Liver (tissue), 9 donors: ENCODE data around the gene APOL6. TPM values are rescaled to one million over a fixed set of nuclear protein-coding genes. Genes with fewer than 3 reads are reported as not detected.

Experiments
- DNase-seq: peaks from one replicate; pipeline ENCODE4 v3.0.0-alpha.2; 2017; ENCODE audit warnings: low spot score
- H3K27ac ChIP-seq, 2 donors: one replicate each; pipeline ENCODE4 v1.7.0; 2013; ENCODE audit warnings: inconsistent platforms in 2 of 2, low read length in 2 of 2, control low read depth in 1 of 2, low read depth in 1 of 2, mild to moderate bottlenecking in 1 of 2
- H3K27me3 ChIP-seq, 4 donors: one replicate each; pipeline versions ENCODE4 v1.6.1 to v1.7.0; 2013; ENCODE audit warnings: low read length in 3 of 4, inconsistent platforms in 1 of 4, mild to moderate bottlenecking in 1 of 4, moderate library complexity in 1 of 4; ENCODE audit not compliant: control insufficient read depth in 4 of 4, insufficient read depth in 4 of 4
- H3K36me3 ChIP-seq, 4 donors: one replicate each; pipeline versions ENCODE4 v1.6.1 to v1.7.0; 2013; ENCODE audit warnings: low read length in 3 of 4, mild to moderate bottlenecking in 3 of 4, low read depth in 1 of 4, moderate library complexity in 1 of 4; ENCODE audit not compliant: control insufficient read depth in 4 of 4, insufficient read depth in 3 of 4
- H3K4me1 ChIP-seq, 4 donors: one replicate each; pipeline versions ENCODE4 v1.6.1 to v1.7.0; 2013; ENCODE audit warnings: low read length in 3 of 4, mild to moderate bottlenecking in 3 of 4, moderate library complexity in 1 of 4; ENCODE audit not compliant: control insufficient read depth in 4 of 4, insufficient read depth in 4 of 4
- H3K4me3 ChIP-seq, 3 donors: one replicate each; pipeline versions ENCODE4 v1.6.1 to v1.7.0; 2013; ENCODE audit warnings: low read length in 3 of 3, control low read depth in 1 of 3, low read depth in 1 of 3, mild to moderate bottlenecking in 1 of 3
- H3K9ac ChIP-seq, 2 donors: one replicate each; pipeline ENCODE4 v1.7.0; 2013; ENCODE audit warnings: low read length in 2 of 2, mild to moderate bottlenecking in 2 of 2, moderate library complexity in 2 of 2, control low read depth in 1 of 2, low read depth in 1 of 2
- H3K9me3 ChIP-seq, 4 donors: one replicate each; pipeline versions ENCODE4 v1.6.1 to v1.7.0; 2013; ENCODE audit warnings: low read length in 3 of 4; ENCODE audit not compliant: control insufficient read depth in 4 of 4
- EGR1 ChIP-seq, 2 donors: IDR thresholded peaks; 2 replicates each; pipeline ENCODE4 v1.6.1; 2016 to 2018; ENCODE audit warnings: antibody characterized with exemption in 2 of 2, low read depth in 2 of 2
- FOXA1 ChIP-seq: IDR thresholded peaks from 2 replicates; pipeline ENCODE4 v1.6.1; 2016; ENCODE audit warnings: antibody characterized with exemption
- FOXA2 ChIP-seq: IDR thresholded peaks from 2 replicates; pipeline ENCODE4 v1.6.1; 2016; ENCODE audit warnings: antibody characterized with exemption
- GABPA ChIP-seq, 2 donors: IDR thresholded peaks in 1 of 2; conservative IDR thresholded peaks in 1 of 2; 2 replicates each; pipeline ENCODE4 v1.6.1; 2016; ENCODE audit warnings: antibody characterized with exemption in 2 of 2, mild to moderate bottlenecking in 1 of 2, moderate library complexity in 1 of 2
- HNF4A ChIP-seq, 2 donors: conservative IDR thresholded peaks; 2 replicates each; pipeline ENCODE4 v1.6.1; 2016; ENCODE audit warnings: antibody characterized with exemption in 2 of 2, mild to moderate bottlenecking in 2 of 2
- HNF4G ChIP-seq: IDR thresholded peaks from 2 replicates; pipeline ENCODE4 v1.6.1; 2016; ENCODE audit warnings: antibody characterized with exemption
- JUND ChIP-seq, 2 donors: IDR thresholded peaks; 2 replicates each; pipeline ENCODE4 v1.6.1; 2016; ENCODE audit warnings: antibody characterized with exemption in 2 of 2
- NR2F2 ChIP-seq: IDR thresholded peaks from 2 replicates; pipeline ENCODE4 v1.6.1; 2016; ENCODE audit warnings: antibody characterized with exemption
- RAD21 ChIP-seq, 2 donors: IDR thresholded peaks; 2 replicates each; pipeline ENCODE4 v1.6.1; 2016; ENCODE audit warnings: antibody characterized with exemption in 2 of 2, mild to moderate bottlenecking in 2 of 2
- RXRA ChIP-seq, 2 donors: IDR thresholded peaks; 2 replicates each; pipeline ENCODE4 v1.6.1; 2017 to 2018; ENCODE audit warnings: antibody characterized with exemption in 2 of 2, mild to moderate bottlenecking in 1 of 2
- SP1 ChIP-seq: IDR thresholded peaks from 2 replicates; pipeline ENCODE4 v1.6.1; 2018; ENCODE audit warnings: antibody characterized with exemption, mild to moderate bottlenecking
- TAF1 ChIP-seq: conservative IDR thresholded peaks from 2 replicates; pipeline ENCODE4 v1.6.1; 2016; ENCODE audit warnings: antibody characterized with exemption, mild to moderate bottlenecking
- YY1 ChIP-seq: IDR thresholded peaks from 2 replicates; pipeline ENCODE4 v1.6.1; 2016; ENCODE audit warnings: antibody characterized with exemption, mild to moderate bottlenecking
- WGBS: extraction: QIAGEN DNeasy Blood & Tissue Kit; methylation state at CpG from one replicate; pipeline ENCODE4 v1.1.7; 2013; 5-methylcytosine and 5-hydroxymethylcytosine counted together
- polyA plus RNA-seq, 2 donors: library from polyadenylated mRNA; stranded (reverse) in 1 of 2; unstranded in 1 of 2; fragments of 200-250 nt in 1 of 2; fragments of >200 nt in 1 of 2; fragmentation: Nextera tagmentation in 1 of 2; extraction: Ambion mirVana in 1 of 2; gene quantifications; one replicate each; pipeline versions ENCODE4 v1.2.1 to v1.2.3, GENCODE V29; 2013 to 2015
- total RNA-seq, 2 donors: library from RNA; depleted of rRNA; stranded (reverse); fragments of >200 nt; gene quantifications; one replicate each; pipeline ENCODE4 v1.2.3, GENCODE V29; 2014
- TF ChIP-seq, protein P1 (sequence below): IDR thresholded peaks from 2 replicates; pipeline ENCODE4 v1.6.1; 2016; ENCODE audit warnings: antibody characterized with exemption
- TF ChIP-seq, protein P2 (sequence below): IDR thresholded peaks from 2 replicates; pipeline ENCODE4 v1.6.1; 2016; ENCODE audit warnings: antibody characterized with exemption, mild to moderate bottlenecking
- TF ChIP-seq, protein P3 (sequence below): IDR thresholded peaks from 2 replicates; pipeline ENCODE4 v1.6.1; 2016; ENCODE audit warnings: antibody characterized with exemption
- TF ChIP-seq, protein P4 (sequence below): IDR thresholded peaks from 2 replicates; pipeline ENCODE4 v1.6.1; 2016; ENCODE audit warnings: antibody characterized with exemption
- donor health status: healthy.
- donor health status: healthy.
- donor health status: healthy.
- donor health status: healthy.
- donor health status: healthy.

Gene APOL6
- total and polyA plus RNA-seq, 4 donors: 10.3 to 80.1 (median 17.3) TPM

DNA sequence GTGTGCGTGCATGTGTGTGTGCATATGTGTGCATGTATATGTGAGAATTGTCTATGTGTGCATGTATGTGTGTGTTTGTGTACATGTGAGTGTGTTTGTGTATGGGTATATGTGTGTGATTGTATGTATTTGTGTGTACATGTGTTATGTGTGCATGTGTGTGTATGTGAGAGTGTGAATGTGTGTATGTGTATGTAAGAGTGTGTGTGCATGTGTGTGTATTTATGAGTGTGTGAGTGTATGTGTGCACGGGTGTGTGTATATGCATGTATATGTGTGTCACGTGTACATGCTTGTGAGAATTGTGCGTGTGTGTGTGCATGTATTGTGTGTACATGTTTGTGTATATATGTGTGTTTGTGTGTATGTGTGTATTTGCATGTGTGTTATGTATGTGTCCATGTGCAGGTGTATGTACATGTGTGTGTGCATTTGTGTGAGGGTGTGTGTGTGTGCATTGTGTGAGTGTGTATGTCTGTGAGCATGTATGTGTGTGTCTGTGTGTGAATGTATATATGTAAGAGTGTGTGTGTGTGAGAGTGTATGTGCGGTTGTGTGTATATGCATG, 47.1 kb upstream of the APOL6 start:
- Histone ChIP-seq H3K9ac (no peak overlapping the region), H3K36me3 (no peaks in the 10 kb centered on the region), H3K27me3 (no peaks in the 10 kb centered on the region), H3K9me3 (no peaks in the 10 kb centered on the region), H3K4me3 (no peak overlapping the region), H3K4me1 (peaks cover 2 to 7% (median 4%) of the 10 kb centered on the region in 4 donors), H3K27ac (no peak overlapping the region)
- TF ChIP-seq SP1: no peak
- TF ChIP-seq HNF4A (conservative IDR thresholded peaks at IDR 0.05): no peak
- no peak for TF ChIP-seq GABPA (IDR thresholded peaks at IDR 0.05 in 1 of 2, conservative IDR thresholded peaks at IDR 0.05 in 1 of 2)
- TF ChIP-seq FOXA1: no peak
- TF ChIP-seq RXRA (IDR thresholded peaks at IDR 0.05): no peak
- no peak for TF ChIP-seq JUND (IDR thresholded peaks at IDR 0.05)
- TF ChIP-seq NR2F2: no peak
- TF ChIP-seq FOXA2: no peak
- TF ChIP-seq, protein P1, sequence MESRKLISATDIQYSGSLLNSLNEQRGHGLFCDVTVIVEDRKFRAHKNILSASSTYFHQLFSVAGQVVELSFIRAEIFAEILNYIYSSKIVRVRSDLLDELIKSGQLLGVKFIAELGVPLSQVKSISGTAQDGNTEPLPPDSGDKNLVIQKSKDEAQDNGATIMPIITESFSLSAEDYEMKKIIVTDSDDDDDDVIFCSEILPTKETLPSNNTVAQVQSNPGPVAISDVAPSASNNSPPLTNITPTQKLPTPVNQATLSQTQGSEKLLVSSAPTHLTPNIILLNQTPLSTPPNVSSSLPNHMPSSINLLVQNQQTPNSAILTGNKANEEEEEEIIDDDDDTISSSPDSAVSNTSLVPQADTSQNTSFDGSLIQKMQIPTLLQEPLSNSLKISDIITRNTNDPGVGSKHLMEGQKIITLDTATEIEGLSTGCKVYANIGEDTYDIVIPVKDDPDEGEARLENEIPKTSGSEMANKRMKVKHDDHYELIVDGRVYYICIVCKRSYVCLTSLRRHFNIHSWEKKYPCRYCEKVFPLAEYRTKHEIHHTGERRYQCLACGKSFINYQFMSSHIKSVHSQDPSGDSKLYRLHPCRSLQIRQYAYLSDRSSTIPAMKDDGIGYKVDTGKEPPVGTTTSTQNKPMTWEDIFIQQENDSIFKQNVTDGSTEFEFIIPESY: no peak
- TF ChIP-seq HNF4G: no peak
- TF ChIP-seq, protein P2, sequence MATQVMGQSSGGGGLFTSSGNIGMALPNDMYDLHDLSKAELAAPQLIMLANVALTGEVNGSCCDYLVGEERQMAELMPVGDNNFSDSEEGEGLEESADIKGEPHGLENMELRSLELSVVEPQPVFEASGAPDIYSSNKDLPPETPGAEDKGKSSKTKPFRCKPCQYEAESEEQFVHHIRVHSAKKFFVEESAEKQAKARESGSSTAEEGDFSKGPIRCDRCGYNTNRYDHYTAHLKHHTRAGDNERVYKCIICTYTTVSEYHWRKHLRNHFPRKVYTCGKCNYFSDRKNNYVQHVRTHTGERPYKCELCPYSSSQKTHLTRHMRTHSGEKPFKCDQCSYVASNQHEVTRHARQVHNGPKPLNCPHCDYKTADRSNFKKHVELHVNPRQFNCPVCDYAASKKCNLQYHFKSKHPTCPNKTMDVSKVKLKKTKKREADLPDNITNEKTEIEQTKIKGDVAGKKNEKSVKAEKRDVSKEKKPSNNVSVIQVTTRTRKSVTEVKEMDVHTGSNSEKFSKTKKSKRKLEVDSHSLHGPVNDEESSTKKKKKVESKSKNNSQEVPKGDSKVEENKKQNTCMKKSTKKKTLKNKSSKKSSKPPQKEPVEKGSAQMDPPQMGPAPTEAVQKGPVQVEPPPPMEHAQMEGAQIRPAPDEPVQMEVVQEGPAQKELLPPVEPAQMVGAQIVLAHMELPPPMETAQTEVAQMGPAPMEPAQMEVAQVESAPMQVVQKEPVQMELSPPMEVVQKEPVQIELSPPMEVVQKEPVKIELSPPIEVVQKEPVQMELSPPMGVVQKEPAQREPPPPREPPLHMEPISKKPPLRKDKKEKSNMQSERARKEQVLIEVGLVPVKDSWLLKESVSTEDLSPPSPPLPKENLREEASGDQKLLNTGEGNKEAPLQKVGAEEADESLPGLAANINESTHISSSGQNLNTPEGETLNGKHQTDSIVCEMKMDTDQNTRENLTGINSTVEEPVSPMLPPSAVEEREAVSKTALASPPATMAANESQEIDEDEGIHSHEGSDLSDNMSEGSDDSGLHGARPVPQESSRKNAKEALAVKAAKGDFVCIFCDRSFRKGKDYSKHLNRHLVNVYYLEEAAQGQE: no peak
- TF ChIP-seq YY1: no peak
- no peak for TF ChIP-seq EGR1 (IDR thresholded peaks at IDR 0.05; ENCODE audit: low read depth in 2 of 2)
- TF ChIP-seq TAF1: no peak
- TF ChIP-seq, protein P3, sequence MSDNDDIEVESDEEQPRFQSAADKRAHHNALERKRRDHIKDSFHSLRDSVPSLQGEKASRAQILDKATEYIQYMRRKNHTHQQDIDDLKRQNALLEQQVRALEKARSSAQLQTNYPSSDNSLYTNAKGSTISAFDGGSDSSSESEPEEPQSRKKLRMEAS: no peak
- no peak for DNase-seq
- 94% methylated on average over 5 of the region's 5 CpGs for WGBS

DNA sequence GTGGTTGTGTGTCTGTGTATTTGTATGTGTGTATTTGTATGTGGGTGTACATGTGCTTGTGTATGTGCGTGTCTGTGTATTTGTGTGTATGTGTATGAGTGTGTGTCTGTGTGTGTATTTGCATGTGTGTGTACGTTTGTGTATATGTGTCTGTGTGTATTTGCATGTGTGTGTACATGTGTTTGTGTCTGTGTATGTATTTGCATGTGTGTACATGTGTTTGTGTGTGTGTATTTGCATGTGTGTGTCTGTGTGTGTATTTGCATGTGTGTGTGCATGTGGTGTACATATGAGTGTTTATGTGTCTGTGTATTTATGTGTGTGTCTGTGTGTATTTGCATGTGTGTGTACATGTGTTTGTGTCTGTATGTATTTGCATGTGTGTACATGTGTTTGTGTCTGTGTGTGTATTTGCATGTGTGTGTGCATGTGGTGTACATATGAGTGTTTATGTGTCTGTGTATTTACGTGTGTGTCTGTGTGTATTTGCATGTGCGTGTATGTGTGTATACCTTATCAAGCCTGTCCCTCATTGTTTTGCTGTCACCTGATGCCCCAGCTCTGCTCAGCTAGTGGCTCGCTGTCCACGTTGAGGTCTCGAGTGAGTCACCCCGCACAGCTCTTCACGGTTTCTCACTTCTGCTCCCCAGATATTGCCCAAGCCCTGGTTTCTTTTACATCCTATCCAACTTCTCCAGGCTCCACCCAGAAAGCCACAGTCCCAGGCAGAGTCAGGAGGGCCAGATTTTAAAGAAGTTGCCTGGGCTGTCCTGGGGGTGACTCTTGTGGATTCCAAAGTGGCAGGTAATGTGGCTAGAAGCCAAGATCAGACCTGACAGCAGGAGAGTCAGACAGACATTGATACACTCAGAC, 46.3 kb upstream of the APOL6 start:
- no peak overlapping the region for H3K27ac ChIP-seq
- H3K4me3 ChIP-seq: no peak overlapping the region
- no peaks in the 10 kb centered on the region for H3K27me3 ChIP-seq
- H3K9ac ChIP-seq: no peak overlapping the region
- 78% methylated on average over 9 of the region's 9 CpGs for WGBS
- H3K36me3 ChIP-seq: no peaks in the 10 kb centered on the region
- H3K4me1 ChIP-seq: peaks cover 3 to 10% (median 8%) of the 10 kb centered on the region in 4 donors
- H3K9me3 ChIP-seq: no peaks in the 10 kb centered on the region
- no peak for DNase-seq
- TF ChIP-seq RAD21 (IDR thresholded peaks at IDR 0.05) (no peak), EGR1 (IDR thresholded peaks at IDR 0.05; ENCODE audit: low read depth in 2 of 2) (no peak), TAF1 (no peak), YY1 (no peak), RXRA (IDR thresholded peaks at IDR 0.05) (no peak), HNF4A (conservative IDR thresholded peaks at IDR 0.05) (no peak), JUND (IDR thresholded peaks at IDR 0.05) (no peak), FOXA1 (no peak), SP1 (no peak)
- TF ChIP-seq, protein P4, sequence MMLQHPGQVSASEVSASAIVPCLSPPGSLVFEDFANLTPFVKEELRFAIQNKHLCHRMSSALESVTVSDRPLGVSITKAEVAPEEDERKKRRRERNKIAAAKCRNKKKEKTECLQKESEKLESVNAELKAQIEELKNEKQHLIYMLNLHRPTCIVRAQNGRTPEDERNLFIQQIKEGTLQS: no peak
- TF ChIP-seq, protein P1: no peak
- TF ChIP-seq, protein P2: no peak
- TF ChIP-seq, protein P3: no peak
